CD14-positive monocyte (primary cell): Measurements from ENCODE around the gene ATOH8. TPM values are rescaled to one million over a fixed set of nuclear protein-coding genes. Genes with fewer than 3 reads are reported as not detected.

Source experiments
- DNase-seq, 3 donors: peaks; one replicate each; pipeline ENCODE4 v3.0.0-alpha.2; 2011 to 2022
- H2AFZ ChIP-seq: 2 replicates; pipeline ENCODE4 v1.6.0; 2012; ENCODE audit warnings: mild to moderate bottlenecking, low read depth, low read length, inconsistent platforms; ENCODE audit not compliant: insufficient read depth, poor library complexity, severe bottlenecking
- H3K27ac ChIP-seq, 2 donors: 1 replicate in 1 of 2; 2 replicates in 1 of 2; pipeline ENCODE4 v1.5.1; 2012 to 2013; ENCODE audit warnings: low read length in 2 of 2, control low read depth in 1 of 2, inconsistent platforms in 1 of 2, low read depth in 1 of 2, mild to moderate bottlenecking in 1 of 2
- H3K27me3 ChIP-seq, 2 donors: one replicate each; pipeline versions ENCODE4 v1.6.0 to v1.6.1; 2011 to 2013; ENCODE audit warnings: low read length in 2 of 2; ENCODE audit not compliant: control insufficient read depth in 2 of 2, insufficient read depth in 2 of 2
- H3K36me3 ChIP-seq, 2 donors: replicated peaks in 1 of 2; 1 replicate in 1 of 2; 2 replicates in 1 of 2; pipeline versions ENCODE4 v1.5.1 to v1.6.1; 2012 to 2013; ENCODE audit warnings: low read length in 2 of 2, control low read depth in 1 of 2, inconsistent platforms in 1 of 2, mild to moderate bottlenecking in 1 of 2; ENCODE audit not compliant: insufficient read depth in 2 of 2, control insufficient read depth in 1 of 2
- H3K4me1 ChIP-seq, 2 donors: 1 replicate in 1 of 2; 2 replicates in 1 of 2; pipeline versions ENCODE4 v1.5.1 to v1.6.1; 2012 to 2013; ENCODE audit warnings: low read length in 2 of 2, control low read depth in 1 of 2, inconsistent platforms in 1 of 2, mild to moderate bottlenecking in 1 of 2, moderate library complexity in 1 of 2; ENCODE audit not compliant: insufficient read depth in 2 of 2, control insufficient read depth in 1 of 2
- H3K4me2 ChIP-seq: replicated peaks from 2 replicates; pipeline ENCODE3; 2012; ENCODE audit warnings: low read length, moderate library complexity, mild to moderate bottlenecking; ENCODE audit not compliant: poor library complexity, severe bottlenecking; ENCODE audit errors: extremely low read depth
- H3K4me3 ChIP-seq, 3 experiments: fragments of 200-600 bp in 1 of 3; sonication (generic) in 1 of 3; replicated peaks in 1 of 3; 1 replicate in 2 of 3; 2 replicates in 1 of 3; pipeline ENCODE4 v1.5.1; 2011 to 2013; ENCODE audit warnings: low read length in 3 of 3, mild to moderate bottlenecking in 3 of 3, control low read depth in 2 of 3, low read depth in 2 of 3, inconsistent platforms in 1 of 3, moderate library complexity in 1 of 3
- H3K79me2 ChIP-seq: 2 replicates; pipeline ENCODE4 v1.6.0; 2012; ENCODE audit warnings: mild to moderate bottlenecking, control low read depth, inconsistent platforms, low read length, moderate library complexity; ENCODE audit not compliant: insufficient read depth
- H3K9ac ChIP-seq: 2 replicates; pipeline ENCODE4 v1.6.0; 2017; ENCODE audit warnings: low read length, mild to moderate bottlenecking; ENCODE audit not compliant: insufficient read depth, poor library complexity, severe bottlenecking
- H3K9me3 ChIP-seq, 2 donors: replicated peaks in 1 of 2; 1 replicate in 1 of 2; 2 replicates in 1 of 2; pipeline versions ENCODE4 v1.5.1 to v1.6.1; 2012 to 2013; ENCODE audit warnings: low read length in 2 of 2, control low read depth in 1 of 2; ENCODE audit not compliant: control insufficient read depth in 1 of 2, insufficient read depth in 1 of 2
- H4K20me1 ChIP-seq: 2 replicates; pipeline ENCODE4 v1.6.0; 2012; ENCODE audit warnings: mild to moderate bottlenecking, low read length, control low read depth, moderate library complexity; ENCODE audit not compliant: insufficient read depth
- H3K27ac Mint-ChIP-seq, 7 donors: one replicate each; pipeline ENCODE4 v1.8.0; 2020; ENCODE audit warnings: mild to moderate bottlenecking in 7 of 7, mixed read lengths in 7 of 7, moderate library complexity in 6 of 7, inconsistent platforms in 2 of 7
- H3K27me3 Mint-ChIP-seq, 3 donors: one replicate each; pipeline ENCODE4 v1.8.0; 2021 to 2022; ENCODE audit warnings: low read depth in 3 of 3, mild to moderate bottlenecking in 3 of 3, mixed read lengths in 3 of 3, moderate library complexity in 3 of 3, inconsistent platforms in 1 of 3
- H3K36me3 Mint-ChIP-seq, 2 donors: one replicate each; pipeline ENCODE4 v1.8.0; 2020; ENCODE audit warnings: mixed read lengths in 2 of 2, inconsistent platforms in 1 of 2, mild to moderate bottlenecking in 1 of 2
- H3K4me1 Mint-ChIP-seq: one replicate; pipeline ENCODE4 v1.8.0; 2020; ENCODE audit warnings: mild to moderate bottlenecking, mixed read lengths
- H3K4me3 Mint-ChIP-seq, 2 donors: one replicate each; pipeline ENCODE4 v1.8.0; 2020; ENCODE audit warnings: mild to moderate bottlenecking in 2 of 2, mixed read lengths in 2 of 2, moderate library complexity in 1 of 2
- H3K9me3 Mint-ChIP-seq, 7 donors: one replicate each; pipeline ENCODE4 v1.8.0; 2020 to 2022; ENCODE audit warnings: mixed read lengths in 7 of 7, mild to moderate bottlenecking in 6 of 7, moderate library complexity in 6 of 7, inconsistent platforms in 2 of 7
- WGBS: methylation state at CpG from one replicate; pipeline ENCODE4 v1.1.5; 2013; ENCODE audit warnings: missing lambda C conversion rate; ENCODE audit not compliant: insufficient coverage; 5-methylcytosine and 5-hydroxymethylcytosine counted together
- intact Hi-C, 2 donors: fragments of 100-400 bp; cut with micrococcal nuclease; formaldehyde crosslinking; loops; one replicate each; pipeline versions ENCODE4 v1.15.0 to v1.15.1; 2023
- polyA plus RNA-seq, 3 donors: library from polyadenylated mRNA; depleted of rRNA in 1 of 3; unstranded in 2 of 3; stranded (reverse) in 1 of 3; fragments of 300-500 nt in 2 of 3; fragments of >200 nt in 1 of 3; fragmentation: Illumina TruSeq in 2 of 3; gene quantifications; 1 replicate in 2 of 3; 2 replicates in 1 of 3; pipeline ENCODE4 v1.2.3, GENCODE V29; 2012 to 2021
- TF ChIP-seq, protein P1 (sequence below): fragments of 200-600 bp; IDR thresholded peaks from one replicate; pipeline ENCODE4 v1.8.0; 2022; ENCODE audit warnings: antibody characterized with exemption, mild to moderate bottlenecking

Gene ATOH8
- polyA plus RNA-seq, 3 donors, result 2.0 to 3.9 (median 2.1) TPM

DNA sequence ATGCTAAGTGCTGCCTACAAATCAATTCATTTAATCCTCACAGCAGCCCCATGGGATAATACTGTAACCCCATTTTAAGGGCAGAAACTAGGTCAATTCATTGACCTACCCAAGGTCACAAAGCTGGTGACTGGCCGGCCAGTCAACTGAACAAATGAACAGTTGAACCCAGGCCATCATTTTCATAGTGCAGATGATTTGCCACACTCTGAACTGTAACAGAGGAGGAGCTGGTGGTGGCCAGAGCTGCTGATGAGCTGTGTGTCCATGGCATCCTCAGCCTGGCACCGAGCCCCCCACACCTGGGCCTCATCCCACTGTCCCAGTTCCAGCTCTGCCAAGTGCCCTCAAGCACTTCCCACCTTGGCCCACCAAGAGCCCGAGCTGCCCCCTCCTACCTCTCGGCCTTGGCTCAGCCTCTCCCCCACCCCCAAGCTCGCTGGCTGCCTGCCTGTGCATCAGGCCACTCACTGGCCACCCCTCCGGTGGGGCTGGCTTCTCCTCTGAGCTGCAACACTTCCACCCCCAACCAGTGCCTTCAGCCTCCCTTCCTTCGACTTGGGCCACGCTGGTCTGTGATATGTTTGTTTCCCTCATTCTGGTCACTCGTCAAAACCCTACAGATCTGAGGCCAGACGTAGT lies 58.4 kb downstream of the ATOH8 start:
- Histone ChIP-seq H3K9me3 (no peaks in the 10 kb centered on the region), H3K27me3 (peaks cover 0 to 5% of the 10 kb centered on the region in 2 donors), H3K4me2 (no peak overlapping the region), H3K9ac (no peak overlapping the region), H3K4me1 (no peaks in the 10 kb centered on the region), H3K4me3 (no peak overlapping the region), H3K79me2 (no peaks in the 10 kb centered on the region), H4K20me1 (no peaks in the 10 kb centered on the region), H3K36me3 (no peaks in the 10 kb centered on the region), H2AFZ (no peak overlapping the region), H3K27ac (no peak overlapping the region)
- Mint-ChIP-seq H3K27me3 (peaks cover 7 to 19% (median 18%) of the 10 kb centered on the region in 3 donors), H3K27ac (no peak overlapping the region), H3K9me3 (no peaks in the 10 kb centered on the region), H3K4me3 (no peak overlapping the region), H3K36me3 (no peaks in the 10 kb centered on the region), H3K4me1 (peaks cover 5% of the 10 kb centered on the region)
- intact Hi-C loops, result loop anchor here (5.0 kb wide), 2 partner anchors 85 to 175 kb away; no protein-coding TSS in a partner anchor
- TF ChIP-seq, protein P1, sequence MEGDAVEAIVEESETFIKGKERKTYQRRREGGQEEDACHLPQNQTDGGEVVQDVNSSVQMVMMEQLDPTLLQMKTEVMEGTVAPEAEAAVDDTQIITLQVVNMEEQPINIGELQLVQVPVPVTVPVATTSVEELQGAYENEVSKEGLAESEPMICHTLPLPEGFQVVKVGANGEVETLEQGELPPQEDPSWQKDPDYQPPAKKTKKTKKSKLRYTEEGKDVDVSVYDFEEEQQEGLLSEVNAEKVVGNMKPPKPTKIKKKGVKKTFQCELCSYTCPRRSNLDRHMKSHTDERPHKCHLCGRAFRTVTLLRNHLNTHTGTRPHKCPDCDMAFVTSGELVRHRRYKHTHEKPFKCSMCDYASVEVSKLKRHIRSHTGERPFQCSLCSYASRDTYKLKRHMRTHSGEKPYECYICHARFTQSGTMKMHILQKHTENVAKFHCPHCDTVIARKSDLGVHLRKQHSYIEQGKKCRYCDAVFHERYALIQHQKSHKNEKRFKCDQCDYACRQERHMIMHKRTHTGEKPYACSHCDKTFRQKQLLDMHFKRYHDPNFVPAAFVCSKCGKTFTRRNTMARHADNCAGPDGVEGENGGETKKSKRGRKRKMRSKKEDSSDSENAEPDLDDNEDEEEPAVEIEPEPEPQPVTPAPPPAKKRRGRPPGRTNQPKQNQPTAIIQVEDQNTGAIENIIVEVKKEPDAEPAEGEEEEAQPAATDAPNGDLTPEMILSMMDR, result no peak
- 75% methylated on average over 4 of the region's 10 CpGs for WGBS
- DNase-seq, result no peak

DNA sequence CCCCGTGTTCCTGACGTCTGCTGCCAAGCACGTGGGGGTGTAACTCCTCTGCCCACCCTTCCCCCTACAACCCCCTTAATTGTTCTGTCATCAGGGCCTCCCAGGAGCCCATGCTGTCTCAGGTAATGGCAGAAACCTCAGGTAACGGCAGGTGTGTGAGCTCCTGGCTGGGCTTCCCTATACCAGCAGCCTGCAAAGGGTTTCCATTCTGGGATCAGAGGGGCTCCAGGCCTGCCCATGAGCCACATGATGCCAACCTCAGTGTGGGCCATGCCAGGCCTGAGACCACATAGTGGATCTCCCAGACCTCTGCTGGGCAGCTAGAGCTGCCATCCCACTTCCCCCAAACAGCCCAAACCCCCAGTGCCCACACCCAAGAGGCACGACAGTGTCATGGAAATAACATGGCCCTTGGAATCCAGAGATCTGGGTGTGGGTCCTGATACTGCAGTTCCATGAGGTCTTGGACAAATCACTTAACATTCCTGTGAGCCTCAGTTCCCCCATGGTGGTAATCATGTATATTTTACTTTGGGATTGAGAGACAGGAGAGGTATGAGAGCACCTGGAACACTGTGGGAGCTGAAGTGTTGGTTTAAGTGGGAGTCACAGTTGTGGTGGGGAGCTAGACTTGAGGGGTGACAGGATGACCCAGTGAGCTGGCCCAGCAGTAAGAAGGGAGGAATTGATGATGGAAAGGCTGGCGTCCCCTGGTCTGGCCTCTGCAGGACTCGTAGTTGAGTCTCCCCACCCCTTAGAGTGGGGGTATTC lies 59.6 kb downstream of the ATOH8 start:
- Histone ChIP-seq H4K20me1 (no peaks in the 10 kb centered on the region), H3K4me3 (no peak overlapping the region), H3K27me3 (peaks cover 0 to 5% of the 10 kb centered on the region in 2 donors), H3K9me3 (no peaks in the 10 kb centered on the region), H3K79me2 (no peaks in the 10 kb centered on the region), H3K4me1 (no peaks in the 10 kb centered on the region), H3K27ac (no peak overlapping the region), H3K9ac (no peak overlapping the region), H3K36me3 (no peaks in the 10 kb centered on the region), H2AFZ (peak overlapping the region; percentile 31), H3K4me2 (no peak overlapping the region)
- no peak overlapping the region for H3K27ac Mint-ChIP-seq
- no peak for DNase-seq
- WGBS, result 100% methylated on average over 2 of the region's 7 CpGs
- H3K4me1 Mint-ChIP-seq, result peaks cover 5% of the 10 kb centered on the region
- no peaks in the 10 kb centered on the region for H3K9me3 Mint-ChIP-seq
- H3K4me3 Mint-ChIP-seq, result no peak overlapping the region
- TF ChIP-seq, protein P1, result no peak
- H3K27me3 Mint-ChIP-seq, result peaks cover 10 to 24% (median 19%) of the 10 kb centered on the region in 3 donors
- no peaks in the 10 kb centered on the region for H3K36me3 Mint-ChIP-seq
- intact Hi-C loops, result loop anchor here (5.0 kb wide), 2 partner anchors 86 to 176 kb away; no protein-coding TSS in a partner anchor
